ENCODE measurements around the gene IGF2.

DNA sequence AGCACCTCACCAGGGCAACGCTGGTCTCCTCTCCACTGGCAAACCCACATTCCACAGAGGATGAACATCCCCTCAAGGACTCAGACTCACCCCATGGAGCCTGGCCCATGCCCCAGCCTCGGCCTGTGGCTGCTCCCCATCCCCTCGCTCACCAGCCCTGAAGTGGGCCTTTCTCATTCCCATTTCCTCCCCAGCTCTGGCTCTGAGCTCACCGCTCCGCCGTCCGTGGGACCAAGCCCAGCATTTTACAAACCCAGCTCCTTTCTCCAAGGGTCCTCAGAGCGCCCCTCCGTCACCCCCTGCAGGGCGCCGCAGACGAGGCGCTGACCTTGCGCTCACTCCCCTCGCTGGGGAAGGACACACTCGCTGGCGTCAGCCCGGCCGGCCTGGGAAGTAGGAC lies 6.9 kb upstream of the IGF2 start:
- TF ChIP-seq, protein P1, sequence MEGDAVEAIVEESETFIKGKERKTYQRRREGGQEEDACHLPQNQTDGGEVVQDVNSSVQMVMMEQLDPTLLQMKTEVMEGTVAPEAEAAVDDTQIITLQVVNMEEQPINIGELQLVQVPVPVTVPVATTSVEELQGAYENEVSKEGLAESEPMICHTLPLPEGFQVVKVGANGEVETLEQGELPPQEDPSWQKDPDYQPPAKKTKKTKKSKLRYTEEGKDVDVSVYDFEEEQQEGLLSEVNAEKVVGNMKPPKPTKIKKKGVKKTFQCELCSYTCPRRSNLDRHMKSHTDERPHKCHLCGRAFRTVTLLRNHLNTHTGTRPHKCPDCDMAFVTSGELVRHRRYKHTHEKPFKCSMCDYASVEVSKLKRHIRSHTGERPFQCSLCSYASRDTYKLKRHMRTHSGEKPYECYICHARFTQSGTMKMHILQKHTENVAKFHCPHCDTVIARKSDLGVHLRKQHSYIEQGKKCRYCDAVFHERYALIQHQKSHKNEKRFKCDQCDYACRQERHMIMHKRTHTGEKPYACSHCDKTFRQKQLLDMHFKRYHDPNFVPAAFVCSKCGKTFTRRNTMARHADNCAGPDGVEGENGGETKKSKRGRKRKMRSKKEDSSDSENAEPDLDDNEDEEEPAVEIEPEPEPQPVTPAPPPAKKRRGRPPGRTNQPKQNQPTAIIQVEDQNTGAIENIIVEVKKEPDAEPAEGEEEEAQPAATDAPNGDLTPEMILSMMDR (conservative IDR thresholded peaks at IDR 0.05; ENCODE audit: low read depth, low read length), result no peak
- TF ChIP-seq EZH2 (IDR thresholded peaks at IDR 0.05; ENCODE audit: low read length, unreplicated experiment) (no peak), EZH2phosphoT487 (IDR thresholded peaks at IDR 0.05; ENCODE audit: borderline replicate concordance, low read length) (no peak)

Measured in PC-3 (cell line).